SIG-M5 treated with dmso at 0.1 percent for 504 hours (cell line): ENCODE data around the gene PRKCA.
"Not testable (repeated sequence)": the region's sequence is repeated elsewhere in the genome, so short reads cannot be mapped to it uniquely, and the experiment has no call there.

Experiments
- DNase-seq: peaks from one replicate; lab custom pipeline; 2025; ENCODE audit not compliant: unreplicated experiment; lab: John Stamatoyannopoulos, UW

PRKCA gene

GRCh38 chr17:66724581-66725341, 422.3 kb downstream of the PRKCA start:
- peak; percentile 38 for DNase-seq

- DNase-seq: not testable (repeated sequence)
Measured at GRCh38 chr17:66725438-66725837, 423.0 kb downstream of the PRKCA start.

- DNase-seq: no peak
Measured at GRCh38 chr17:66725956-66726355, 423.5 kb downstream of the PRKCA start.

- no peak for DNase-seq
Measured at GRCh38 chr17:66726371-66726770, 424.0 kb downstream of the PRKCA start.

GRCh38 chr17:66726846-66727245, 424.4 kb downstream of the PRKCA start:
- DNase-seq: no peak

GRCh38 chr17:66727634-66728570, 425.5 kb downstream of the PRKCA start:
- peak; percentile 80 for DNase-seq

GRCh38 chr17:66730461-66730923, 428.1 kb downstream of the PRKCA start:
- DNase-seq: no peak

- DNase-seq: no peak
Measured at GRCh38 chr17:66733759-66734158, 431.3 kb downstream of the PRKCA start.

- no peak for DNase-seq
Measured at GRCh38 chr17:66734186-66734943, 432.0 kb downstream of the PRKCA start.

- DNase-seq: no peak
Measured at GRCh38 chr17:66737524-66737923, 435.1 kb downstream of the PRKCA start.

GRCh38 chr17:66738301-66738700, 435.9 kb downstream of the PRKCA start:
- DNase-seq: no peak

- DNase-seq: no peak
Measured at GRCh38 chr17:66739553-66739952, 437.1 kb downstream of the PRKCA start.

- DNase-seq: no peak
Measured at GRCh38 chr17:66740226-66740625, 437.8 kb downstream of the PRKCA start.

GRCh38 chr17:66743511-66743910, 441.1 kb downstream of the PRKCA start:
- no peak for DNase-seq

GRCh38 chr17:66746736-66747135, 444.3 kb downstream of the PRKCA start:
- DNase-seq: no peak

GRCh38 chr17:66747578-66748275, 445.3 kb downstream of the PRKCA start:
- DNase-seq: no peak

GRCh38 chr17:66748578-66748977, 446.2 kb downstream of the PRKCA start:
- DNase-seq: no peak

- no peak for DNase-seq
Measured at GRCh38 chr17:66749217-66749832, 446.9 kb downstream of the PRKCA start.

- DNase-seq: no peak
Measured at GRCh38 chr17:66750116-66750515, 447.7 kb downstream of the PRKCA start.
